LoVo (cell line): ENCODE measurements around the gene KCNJ5.

Experiments used
- DNase-seq: peaks from one replicate; pipeline ENCODE4 v3.0.0-alpha.2; 2016; ENCODE audit warnings: low spot score

KCNJ5 gene

DNA sequence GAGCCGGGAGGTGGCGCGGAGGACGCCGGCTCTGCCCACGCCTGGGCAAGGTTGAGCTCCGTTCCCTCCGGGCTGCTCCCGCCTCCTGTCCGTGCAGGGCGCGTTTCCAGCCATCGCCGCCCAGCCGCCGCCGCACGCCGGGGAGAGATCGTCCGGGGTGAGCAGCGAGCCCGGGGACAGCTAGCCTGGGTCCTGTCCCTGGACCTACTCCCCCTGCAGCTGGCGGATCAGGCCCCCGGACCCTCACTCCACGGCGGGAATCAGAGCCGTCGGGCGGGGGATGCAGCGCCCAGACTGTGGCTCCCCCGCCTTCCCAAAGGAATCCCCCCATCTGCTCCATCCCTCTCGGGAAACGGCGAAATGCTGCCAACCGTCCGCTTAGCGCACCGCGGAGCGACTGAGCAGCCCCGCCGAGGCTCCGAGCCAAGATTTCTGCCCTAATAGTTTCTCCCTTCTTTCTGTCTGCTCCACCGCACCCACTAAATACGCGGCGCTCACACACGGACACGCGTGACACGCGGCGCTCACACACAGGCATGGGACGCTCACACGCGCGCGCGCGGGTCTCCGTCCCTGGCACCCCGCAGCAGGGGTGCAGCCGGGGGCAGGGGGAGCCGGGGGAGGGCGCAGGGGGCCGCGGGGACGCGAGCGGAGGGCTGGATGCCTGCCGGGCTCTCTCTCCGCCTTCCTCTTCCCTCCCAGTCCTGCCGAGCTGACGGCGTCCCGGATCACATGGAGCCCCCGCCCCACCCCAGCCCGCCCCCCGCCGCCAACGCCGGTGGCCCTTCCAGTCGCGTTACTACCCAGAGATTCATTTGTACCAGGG lies at the start of gene KCNJ5:
Gene KCNJ5, plus strand, starts transcription at position 814 of the 826 bp plus-strand sequence. CDS start 19,918 bp downstream, outside the sequence.
- DNase-seq: peak; percentile 41

DNA sequence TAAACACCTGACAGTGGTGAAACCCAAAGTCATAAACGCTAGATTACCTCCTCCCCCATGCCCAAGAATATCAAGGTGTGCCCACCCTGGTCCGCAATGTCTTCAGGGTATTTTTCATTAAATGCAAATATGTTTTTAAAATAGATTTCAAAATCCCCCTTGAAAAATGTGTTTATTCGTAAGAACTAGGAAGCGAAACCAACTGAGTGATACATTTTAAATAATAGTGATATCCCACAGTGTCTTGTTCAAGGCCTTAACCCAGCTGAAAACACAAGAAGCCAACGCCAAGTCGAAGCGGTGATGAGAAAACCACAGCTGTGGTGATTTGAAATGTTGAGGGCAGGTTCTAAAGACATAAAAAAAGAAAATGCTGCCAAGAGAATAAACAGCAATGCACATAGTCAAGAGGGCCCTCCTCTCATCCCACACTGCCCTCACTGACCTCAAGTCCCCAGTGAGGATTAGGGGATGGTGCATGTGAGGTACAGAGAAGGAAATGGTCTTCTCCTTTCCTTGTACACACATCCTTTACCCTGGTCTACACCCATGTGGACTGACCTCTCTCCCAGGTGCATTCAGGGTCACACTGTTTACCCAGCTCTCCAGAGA lies 49.6 kb upstream of the KCNJ5 start:
- no peak for DNase-seq

DNA sequence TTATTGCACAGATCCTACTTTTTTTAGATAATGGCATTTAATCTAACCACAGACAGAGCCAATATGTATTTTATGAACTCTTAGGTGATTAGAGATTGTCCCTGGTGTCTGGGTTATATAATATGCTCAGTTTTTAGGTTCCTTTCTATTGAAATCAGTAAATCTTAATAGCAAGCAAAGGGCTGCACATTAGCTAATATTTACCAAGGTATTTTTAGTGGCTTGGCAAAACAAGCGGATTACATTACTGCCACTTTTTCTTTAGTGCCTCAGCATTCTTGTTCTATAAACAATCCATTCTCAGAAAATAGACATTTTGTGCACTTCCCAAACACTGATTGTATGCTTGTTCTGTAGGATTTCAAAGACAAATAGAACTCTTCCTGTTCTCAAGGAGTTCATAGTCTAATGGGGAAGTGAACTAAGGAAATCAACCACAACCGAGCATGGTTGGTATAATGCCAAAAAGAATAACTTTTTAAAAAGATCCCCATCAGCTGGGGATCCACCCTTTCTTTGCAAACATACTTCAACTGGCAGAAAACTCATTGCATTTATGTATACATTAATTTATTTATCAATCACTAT lies 47.9 kb upstream of the KCNJ5 start:
- DNase-seq: no peak

DNA sequence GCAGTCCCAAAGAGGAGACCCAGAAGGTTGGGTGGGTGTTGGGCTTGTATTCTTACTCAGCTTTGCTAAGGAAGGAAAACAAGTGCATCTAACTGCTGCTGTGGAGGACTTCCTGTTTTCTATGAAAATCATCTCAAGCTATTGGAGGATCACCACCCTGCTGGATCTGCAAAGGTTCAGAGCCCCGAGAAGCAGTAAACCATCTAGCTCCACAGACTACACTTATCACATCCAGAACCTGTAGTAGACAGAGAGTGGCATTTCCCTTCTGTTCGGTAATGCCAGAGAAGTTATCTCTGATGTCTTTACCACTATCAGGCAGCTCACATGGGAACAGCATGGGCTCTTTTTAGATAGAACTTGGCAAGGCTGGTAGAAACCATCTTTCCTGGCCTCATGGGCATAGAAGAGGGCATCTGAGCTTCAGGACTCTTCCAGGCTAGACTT lies 45.8 kb upstream of the KCNJ5 start:
- no peak for DNase-seq

DNA sequence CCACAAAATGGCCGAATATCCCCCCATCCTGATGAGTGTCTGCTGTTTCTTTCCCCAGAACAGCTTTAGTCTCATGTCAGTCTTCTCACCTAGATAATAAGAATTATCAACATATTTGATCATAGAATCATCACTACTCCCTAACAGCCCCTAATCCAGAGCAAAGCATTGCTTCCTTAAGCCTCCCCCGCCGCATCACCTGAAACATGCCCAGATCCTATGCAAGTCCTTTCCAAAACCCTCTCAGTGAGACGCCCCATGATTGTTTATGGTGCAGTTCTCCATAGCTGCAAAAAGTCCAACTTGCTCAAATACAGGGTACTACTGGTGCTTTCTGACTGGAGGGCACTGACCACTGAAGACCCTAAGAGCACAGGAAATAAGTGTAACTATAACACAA lies 44.2 kb upstream of the KCNJ5 start:
- DNase-seq: no peak

DNA sequence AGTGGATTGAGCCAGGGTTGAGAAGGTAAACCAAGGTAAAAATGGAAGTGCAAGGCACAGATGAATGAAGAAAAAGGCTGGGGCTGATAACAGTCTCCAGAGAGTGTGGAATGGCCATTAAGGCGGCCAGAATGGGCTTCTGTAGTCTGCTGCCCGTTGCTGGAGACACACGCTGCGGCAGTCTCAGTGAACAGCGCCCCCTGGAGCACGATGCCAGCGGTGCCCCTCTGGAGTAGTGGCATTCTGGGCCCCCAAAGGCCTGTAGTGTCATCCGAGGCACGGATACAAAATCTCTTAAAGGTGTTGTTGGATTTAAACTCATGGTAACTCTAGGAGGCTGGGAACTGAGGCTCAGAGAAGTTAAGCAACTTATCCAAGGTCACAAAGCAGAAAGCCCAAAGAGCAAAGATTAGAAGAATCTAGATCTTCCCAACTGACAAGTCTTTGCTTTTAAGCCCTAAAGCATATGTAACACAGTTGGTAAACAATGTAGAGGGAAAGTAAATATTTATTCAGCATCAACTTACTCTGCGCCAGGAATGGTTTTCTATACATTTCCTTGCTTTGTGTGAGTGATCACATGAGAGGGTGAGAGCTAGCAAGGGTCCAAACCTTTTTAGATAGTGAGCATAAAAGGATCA lies 42.2 kb upstream of the KCNJ5 start:
- DNase-seq: peak; percentile 6

DNA sequence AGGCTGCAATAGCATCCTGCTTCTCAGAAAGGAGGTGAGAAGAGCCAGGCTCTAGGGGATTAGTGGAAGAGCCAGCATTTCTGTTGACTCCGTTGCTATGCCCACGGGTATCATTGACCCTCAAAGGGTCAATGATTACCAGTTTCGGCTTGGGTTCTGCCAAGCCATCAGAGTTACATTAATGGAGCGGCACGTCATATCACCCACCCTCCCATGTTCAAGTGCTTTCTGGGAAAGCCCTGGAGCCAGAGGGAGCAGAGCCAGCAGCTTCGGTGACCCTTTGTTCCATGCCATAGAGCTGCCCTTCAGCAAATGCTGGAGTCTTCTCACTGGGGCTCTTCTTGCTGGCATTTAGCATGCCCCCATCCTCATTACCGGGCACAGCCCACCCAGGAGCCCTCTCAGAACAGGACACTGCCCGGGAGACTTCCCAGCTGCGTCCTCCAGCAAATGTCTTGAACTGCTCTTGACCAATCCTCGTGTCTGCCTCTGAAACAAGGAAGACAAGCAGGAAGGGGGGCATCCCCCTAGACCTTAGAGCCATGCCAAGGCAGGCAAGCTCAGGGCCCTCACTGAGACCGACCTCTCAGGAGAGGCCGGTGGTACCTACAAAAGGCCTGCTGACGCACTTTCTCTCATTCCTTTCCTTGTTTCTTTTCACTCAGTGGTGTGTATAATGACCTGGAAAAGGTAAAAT lies 38.7 kb upstream of the KCNJ5 start:
- no peak for DNase-seq

DNA sequence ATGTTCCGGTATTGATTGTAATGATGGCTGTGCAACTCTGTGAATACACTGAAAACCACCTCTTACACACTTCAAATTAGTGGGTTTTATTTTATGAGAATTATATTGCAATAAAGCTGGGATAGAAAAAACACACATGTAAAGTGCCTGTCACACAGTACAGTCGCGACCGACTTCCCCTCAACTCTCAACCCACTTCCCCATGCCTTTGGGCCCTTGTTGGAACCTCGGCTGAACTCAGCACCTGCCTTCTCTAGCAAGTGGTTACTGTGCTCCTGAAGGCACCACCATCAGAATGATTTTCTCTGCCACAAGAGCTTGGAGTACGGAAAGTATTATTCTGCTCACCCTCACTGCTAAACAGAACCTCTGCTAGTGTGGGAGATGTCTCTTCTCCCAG lies 37.6 kb upstream of the KCNJ5 start:
- no peak for DNase-seq

DNA sequence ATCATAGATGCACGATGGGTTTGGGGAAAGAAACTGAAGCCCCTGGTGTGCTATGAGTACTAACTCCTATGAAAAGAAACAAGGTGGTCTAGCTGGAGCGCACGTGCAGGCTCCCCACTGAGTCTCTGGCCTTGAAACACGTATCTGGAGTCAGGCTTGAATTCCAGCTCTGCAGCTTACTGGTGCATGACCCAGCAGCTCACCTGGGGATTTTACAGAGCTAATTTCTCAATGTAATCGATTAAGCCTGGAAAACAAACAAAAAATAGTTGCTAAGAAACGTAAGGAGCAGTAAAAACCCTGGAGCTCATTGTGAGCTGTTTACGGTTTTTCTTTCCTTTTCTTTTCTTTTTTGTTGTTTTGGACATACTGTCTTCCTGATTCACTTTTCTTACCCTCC lies 36.3 kb upstream of the KCNJ5 start:
- DNase-seq: no peak

DNA sequence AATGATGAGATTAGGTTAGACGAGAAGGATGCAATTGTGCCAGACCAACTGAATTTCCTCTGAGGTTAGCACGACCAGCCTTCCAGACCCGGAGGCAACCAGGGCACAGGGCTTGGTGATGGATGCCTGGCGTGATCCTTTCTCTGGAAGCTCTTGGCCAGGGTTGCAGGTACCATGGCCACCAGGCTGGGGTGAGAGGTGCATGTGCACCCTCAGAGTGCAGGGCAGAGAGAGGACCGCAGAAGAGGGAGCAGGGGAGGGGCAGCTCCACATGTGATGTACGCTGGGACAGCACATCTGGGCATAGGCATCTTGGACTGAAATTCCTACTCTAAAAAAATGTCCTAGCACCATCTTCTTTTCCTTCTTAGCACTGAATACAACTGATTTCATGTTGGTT lies 34.9 kb upstream of the KCNJ5 start:
- DNase-seq: no peak

DNA sequence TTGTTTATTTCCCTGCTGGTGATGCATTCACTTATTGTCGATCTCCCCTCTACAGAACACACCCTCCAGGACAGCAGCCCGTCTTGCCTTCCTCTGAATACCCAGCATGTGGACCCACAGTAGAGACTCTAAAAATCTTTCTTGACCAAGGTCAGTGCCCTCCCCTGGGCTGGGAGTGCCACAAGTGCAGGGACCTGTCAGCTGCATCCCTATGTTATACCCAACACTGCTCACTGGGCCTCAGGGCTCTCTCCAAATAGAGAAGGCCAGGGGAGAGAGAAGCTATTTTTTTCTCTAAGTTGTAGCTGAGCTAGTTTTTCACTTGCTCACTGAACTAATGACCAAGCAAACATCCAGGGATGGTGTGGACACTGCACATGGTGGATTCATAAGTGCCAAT lies 33.8 kb upstream of the KCNJ5 start:
- DNase-seq: no peak

DNA sequence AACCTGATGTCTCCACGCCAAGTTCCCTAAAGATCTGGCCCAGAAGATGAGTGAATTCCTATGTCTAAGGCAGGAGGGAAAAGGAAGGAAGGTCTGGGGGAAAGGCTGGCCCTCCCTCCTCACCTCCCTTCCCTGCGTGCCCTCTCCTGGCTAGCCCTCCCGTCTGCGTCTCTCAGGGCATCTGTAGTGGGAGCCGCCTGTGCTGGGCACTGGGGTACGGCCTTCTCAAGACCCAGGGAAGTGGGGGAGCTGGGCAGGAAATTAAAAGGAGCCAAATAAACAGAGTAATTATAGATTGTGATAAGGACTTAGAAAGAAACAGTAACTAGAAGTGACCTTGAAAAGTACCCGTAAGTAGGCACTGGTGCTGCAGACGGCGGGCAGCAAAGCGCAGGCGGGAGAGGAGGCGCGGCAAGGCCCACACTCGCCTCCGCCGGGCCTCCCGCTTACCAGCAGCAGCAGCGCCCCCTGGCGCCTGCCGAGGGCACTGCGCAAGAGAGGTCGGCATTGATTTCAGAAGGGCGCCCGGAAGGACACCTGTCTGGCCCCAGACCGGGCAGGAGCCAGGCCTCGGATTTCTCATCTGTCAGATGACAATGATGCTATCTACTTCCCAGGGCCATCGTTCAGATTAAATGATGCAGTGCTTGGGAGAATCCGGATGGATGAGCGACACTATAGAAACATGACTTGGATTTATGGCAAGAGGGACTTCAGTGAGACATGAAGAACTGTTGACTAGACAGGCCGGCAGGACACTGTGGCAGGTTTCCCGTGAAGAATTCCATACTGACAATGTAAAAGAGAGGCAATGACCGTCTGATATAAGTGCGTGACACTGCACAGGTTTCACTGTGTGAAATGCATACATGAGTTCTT lies 31.4 kb upstream of the KCNJ5 start:
- peak; percentile 63 for DNase-seq

DNA sequence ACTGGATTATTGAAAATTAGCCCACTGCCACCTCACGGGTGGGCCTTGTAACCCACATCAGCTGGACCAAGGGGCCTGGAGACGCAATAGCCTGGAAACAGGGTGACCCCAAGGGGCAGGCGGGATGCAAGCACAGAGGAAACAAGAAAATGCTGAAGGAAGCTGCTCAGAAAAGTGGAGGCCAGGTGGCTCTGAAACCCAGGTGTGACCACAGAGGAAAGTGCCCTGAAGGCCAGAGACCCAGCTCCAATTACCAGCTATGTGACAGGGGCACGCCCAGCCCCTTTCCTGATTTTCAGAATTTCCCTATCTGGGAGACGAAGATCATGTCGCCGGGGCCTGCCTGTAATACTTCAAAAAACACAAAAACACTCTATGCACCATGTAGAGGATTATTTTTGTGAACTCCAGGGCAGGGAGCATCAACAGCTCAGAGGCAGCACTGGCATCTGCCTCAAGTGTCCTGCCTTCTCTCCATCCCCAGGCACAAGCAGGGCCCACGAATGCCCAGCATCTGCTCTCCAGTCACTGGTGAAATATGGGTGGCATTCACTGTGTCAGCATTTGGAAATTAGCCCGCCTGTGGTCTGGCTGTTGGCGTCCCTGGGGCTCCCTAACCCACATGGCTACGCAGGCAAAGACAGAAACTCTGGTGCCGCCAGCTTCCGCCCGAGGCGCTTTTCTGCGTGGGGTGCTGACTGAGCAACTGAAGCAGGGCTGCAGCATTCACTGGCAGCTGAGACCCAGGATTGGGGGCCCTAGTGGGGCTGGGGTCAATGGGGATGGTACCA lies 30.4 kb upstream of the KCNJ5 start:
- no peak for DNase-seq

DNA sequence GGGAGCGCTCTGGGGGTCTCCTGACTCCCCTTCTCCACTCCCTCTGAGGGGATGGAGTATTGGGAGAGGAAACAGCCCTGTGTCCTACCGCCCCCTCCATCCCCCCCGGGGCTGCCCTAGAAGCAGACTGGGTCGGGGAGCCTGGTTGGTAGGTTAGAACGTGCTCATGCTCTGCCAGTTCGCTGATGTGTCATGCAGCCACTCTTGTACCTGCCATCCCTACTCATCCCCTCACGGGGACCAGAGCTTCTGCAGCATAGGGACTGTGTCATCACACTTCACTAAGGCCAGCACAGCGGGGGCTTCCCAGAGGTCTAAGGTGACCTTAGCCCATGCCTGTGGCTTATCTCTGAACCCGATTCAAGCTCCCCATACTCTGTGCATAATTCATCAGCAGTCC lies 28.8 kb upstream of the KCNJ5 start:
- no peak for DNase-seq

DNA sequence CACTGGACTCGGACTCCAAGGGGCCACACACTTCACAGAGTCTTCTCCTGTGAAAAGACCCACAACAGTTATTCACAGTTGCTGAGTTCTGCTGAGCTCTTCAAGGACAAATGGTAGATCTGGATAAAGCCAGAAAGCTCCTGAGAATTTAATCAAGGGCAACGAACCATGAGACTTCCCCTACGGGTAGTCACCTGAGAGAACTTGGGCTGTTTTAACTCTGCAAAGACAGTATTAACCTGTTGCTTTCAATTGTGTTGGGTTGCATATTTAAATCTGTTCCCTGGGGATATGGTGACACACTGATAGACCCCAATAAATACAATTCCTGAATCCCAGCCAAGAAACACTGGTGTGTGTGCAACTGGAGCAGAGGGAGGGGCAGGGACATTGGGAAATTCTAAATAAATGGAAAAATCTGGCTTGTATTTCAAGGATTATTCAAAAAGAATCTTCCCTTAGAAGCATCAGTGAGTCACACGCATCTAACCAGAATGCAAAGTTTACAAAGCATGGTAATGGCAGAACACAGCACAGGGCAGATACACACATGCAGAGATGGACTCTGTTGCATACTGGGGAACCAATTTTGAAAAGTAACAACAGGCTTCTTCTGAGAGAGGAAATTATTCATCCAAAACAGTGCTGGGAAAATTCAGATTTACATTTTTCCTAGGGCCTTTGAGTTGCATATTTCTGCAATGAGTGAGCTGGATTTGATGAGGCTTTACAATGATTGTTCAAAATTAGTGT lies 28.1 kb upstream of the KCNJ5 start:
- no peak for DNase-seq

DNA sequence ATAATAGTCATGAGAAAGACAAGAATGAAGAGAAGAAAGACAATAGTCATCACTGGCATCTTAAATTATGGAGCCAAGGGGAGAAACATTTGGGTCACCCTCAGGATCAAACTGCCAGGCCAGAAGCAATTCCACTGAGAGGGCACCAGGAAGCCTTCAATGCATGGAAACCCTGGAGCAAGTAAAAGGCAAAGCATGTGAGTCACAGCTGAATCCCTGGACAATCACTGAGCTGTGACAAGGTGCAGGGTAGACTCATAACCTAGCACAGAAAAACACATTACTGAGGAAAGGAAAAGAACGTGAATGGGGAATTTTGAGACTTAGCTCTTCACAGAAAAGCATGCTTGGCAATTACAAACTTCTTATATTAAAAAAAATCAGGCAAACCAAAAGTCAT lies 25.7 kb upstream of the KCNJ5 start:
- no peak for DNase-seq

DNA sequence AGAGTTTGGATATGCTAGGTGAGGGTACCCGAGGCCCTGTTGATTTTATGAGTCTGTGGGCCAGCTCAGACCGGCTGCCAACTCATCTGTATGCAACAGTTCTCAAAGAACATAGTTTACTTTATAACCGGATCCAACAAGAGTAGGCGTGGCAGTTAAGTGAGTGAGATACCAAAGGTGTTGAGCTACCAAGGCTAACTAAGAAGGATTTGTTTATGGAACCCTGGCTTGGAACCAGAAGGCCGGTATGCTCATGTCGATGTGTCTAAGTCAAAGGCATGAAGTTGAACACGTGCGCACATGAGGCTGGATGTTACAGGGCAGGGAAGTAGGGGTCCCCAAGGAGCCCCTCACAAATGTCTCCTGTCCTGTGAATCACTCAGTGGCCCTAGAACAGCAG lies 23.9 kb upstream of the KCNJ5 start, which contains the start of gene KCNJ1:
Gene KCNJ1, minus strand, starts transcription at position 20 of the 400 bp plus-strand sequence. CDS start 27,053 bp downstream, outside the sequence.
- DNase-seq: no peak

DNA sequence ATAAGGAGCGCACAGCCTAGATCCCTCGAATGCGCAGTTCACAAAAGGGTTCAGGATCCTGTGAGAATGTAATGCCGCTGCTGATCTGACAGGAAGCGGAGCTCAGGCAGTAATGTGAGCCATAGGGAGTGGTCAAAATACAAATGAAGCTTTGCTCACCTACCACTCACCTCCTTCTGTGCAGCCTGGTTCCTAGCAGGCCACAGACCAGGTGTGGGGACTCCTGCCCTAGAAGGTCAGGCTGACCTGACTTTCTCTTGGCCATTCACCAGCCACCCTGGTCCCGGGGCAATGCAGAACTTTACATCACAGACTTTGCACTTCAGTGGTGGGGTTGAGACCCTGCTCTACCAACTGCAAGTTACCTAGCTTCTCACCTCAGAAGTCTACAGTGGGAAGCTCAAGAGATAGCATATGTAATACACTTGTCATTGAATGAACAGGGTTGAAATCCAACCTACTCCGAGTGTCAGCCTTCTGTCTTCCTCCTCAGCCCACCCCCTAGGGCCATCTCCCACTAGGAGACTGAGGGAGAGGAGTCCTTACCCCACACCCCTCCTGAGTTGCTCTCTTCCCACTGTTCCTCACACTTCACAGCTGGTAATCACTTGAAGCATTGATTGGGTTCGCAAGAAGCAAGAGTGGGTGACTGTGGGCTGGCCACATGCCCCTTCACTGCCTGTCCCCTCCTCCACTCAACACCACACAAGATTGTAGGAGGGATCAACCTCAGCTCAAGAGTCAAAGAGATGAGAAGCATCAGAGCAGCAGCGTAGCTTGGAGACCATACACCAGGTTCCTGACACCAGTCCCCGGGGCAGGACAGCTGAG lies 22.1 kb upstream of the KCNJ5 start:
- no peak for DNase-seq
